ENCODE data around the gene RIOX2.

- no peak for TF ChIP-seq CTCF (IDR thresholded peaks at IDR 0.05; ENCODE audit: low read length)
- TF ChIP-seq EZH2 (optimal IDR thresholded peaks at IDR 0.05; ENCODE audit: low read depth, low read length), result no peak
These were observed 60.8 kb downstream of the RIOX2 start for GRCh38 chr3:97911459-97911858.
